Lung (tissue), 12 donors: ENCODE data around the gene C1RL. TPM values are rescaled to one million over a fixed set of nuclear protein-coding genes. Genes with fewer than 3 reads are reported as not detected.

Experiments used
- ATAC-seq: fragments of 200-7000 bp; cut with Tn5 transposase; one replicate; pipeline ENCODE4 v1.9.1; 2020; ENCODE audit warnings: moderate number of reproducible peaks; ENCODE audit not compliant: insufficient read depth, low FRiP score
- DNase-seq, 3 donors: peaks; one replicate each; pipeline ENCODE4 v3.0.0-alpha.2; 2013 to 2017
- H3K27ac ChIP-seq, 2 donors: one replicate each; pipeline ENCODE4 v1.5.1; 2013; ENCODE audit warnings: mild to moderate bottlenecking in 2 of 2, moderate library complexity in 2 of 2, control low read depth in 1 of 2, inconsistent platforms in 1 of 2, low read depth in 1 of 2, low read length in 1 of 2
- H3K27me3 ChIP-seq, 3 donors: one replicate each; pipeline ENCODE4 v1.5.1; 2013; ENCODE audit warnings: low read length in 2 of 3; ENCODE audit not compliant: control insufficient read depth in 3 of 3, insufficient read depth in 3 of 3
- H3K36me3 ChIP-seq, 4 donors: one replicate each; pipeline ENCODE4 v1.5.1; 2013; ENCODE audit warnings: low read length in 4 of 4, mild to moderate bottlenecking in 1 of 4, moderate library complexity in 1 of 4; ENCODE audit not compliant: control insufficient read depth in 4 of 4, insufficient read depth in 4 of 4
- H3K4me1 ChIP-seq, 5 donors: one replicate each; pipeline ENCODE4 v1.5.1; 2013; ENCODE audit warnings: low read length in 5 of 5, mild to moderate bottlenecking in 2 of 5, moderate library complexity in 1 of 5; ENCODE audit not compliant: control insufficient read depth in 5 of 5, insufficient read depth in 5 of 5
- H3K4me3 ChIP-seq: one replicate; pipeline ENCODE4 v1.5.1; 2013; ENCODE audit warnings: mild to moderate bottlenecking, control low read depth, moderate library complexity
- H3K9ac ChIP-seq, 2 donors: one replicate each; pipeline ENCODE4 v1.5.1; 2013; ENCODE audit warnings: low read length in 2 of 2, control low read depth in 1 of 2; ENCODE audit not compliant: insufficient read depth in 1 of 2
- H3K9me3 ChIP-seq, 4 donors: one replicate each; pipeline ENCODE4 v1.5.1; 2013; ENCODE audit warnings: low read length in 3 of 4, mild to moderate bottlenecking in 1 of 4, moderate library complexity in 1 of 4; ENCODE audit not compliant: control insufficient read depth in 4 of 4, insufficient read depth in 3 of 4
- WGBS, 2 donors: extraction: QIAGEN DNeasy Blood & Tissue Kit; methylation state at CpG; one replicate each; pipeline ENCODE4 v1.1.7; 2013; 5-methylcytosine and 5-hydroxymethylcytosine counted together
- polyA plus RNA-seq, 2 donors: library from polyadenylated mRNA; stranded (reverse); fragments of 200-250 nt; gene quantifications; one replicate each; pipeline ENCODE4 v1.2.1, GENCODE V29; 2013
- total RNA-seq, 2 donors: library from RNA; depleted of rRNA in 1 of 2; stranded (reverse); fragments of >200 nt in 1 of 2; gene quantifications; one replicate each; pipeline ENCODE4 v1.2.1, GENCODE V29; 2014 to 2021
- TF ChIP-seq, protein P1 (sequence below): IDR thresholded peaks from 2 replicates; pipeline ENCODE4 v1.5.1; 2012; ENCODE audit warnings: mild to moderate bottlenecking; ENCODE audit errors: control extremely low read depth, extremely low read depth
- donor health status: control.
- donor health status: control.
- donor health status: Bipolar disorder and iron deficiency.
- donor health status: healthy.
- donor health status: DM: yes; HTN: yes; CAD: no.

The C1RL gene
- total and polyA plus RNA-seq, 4 donors: 60.5 to 116 (median 86.5) TPM

DNA sequence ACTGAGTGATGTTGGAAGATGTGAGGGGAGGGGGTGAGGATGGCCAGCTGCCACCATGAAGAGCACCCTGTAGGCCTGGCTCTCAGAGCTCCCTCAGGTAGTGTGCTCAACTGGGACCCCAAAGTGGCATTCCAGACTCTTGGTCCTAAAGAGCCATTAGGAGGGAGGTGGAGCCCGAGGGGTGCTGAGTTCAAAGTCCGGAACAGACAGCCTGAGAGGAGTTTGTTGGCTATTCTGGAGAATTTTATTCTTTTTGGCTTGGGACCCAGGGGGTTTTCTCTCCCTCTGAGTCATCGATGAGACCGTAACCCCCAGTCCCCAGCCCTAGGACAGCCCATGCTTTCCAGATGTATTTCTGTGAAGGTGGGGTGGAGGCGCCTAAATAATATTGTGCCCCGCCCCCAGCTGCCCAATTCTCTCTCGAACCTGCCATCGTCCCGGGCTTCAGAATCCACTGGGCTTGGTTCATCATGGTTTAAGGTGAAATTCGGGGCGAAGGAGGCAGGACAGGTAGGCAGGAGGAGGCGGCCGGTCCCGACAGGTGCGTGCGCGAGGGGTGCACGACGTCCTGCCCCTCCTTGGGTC lies 20.4 kb upstream of the C1RL start:
- DNase-seq: no peak
- no peak for ATAC-seq
- H3K9ac ChIP-seq: peak overlapping the region; percentile 63 to 66
- no peaks in the 10 kb centered on the region for H3K9me3 ChIP-seq
- H3K4me1 ChIP-seq: peaks cover 0 to 21% (median 17%) of the 10 kb centered on the region in 5 donors
- peaks cover 0 to 3% (median 2%) of the 10 kb centered on the region in 3 donors for H3K27me3 ChIP-seq
- peaks cover 0 to 4% (median 2%) of the 10 kb centered on the region in 4 donors for H3K36me3 ChIP-seq
- WGBS, 2 donors: 6 to 10% methylated on average over 19 of the region's 19 CpGs
- TF ChIP-seq, protein P1, sequence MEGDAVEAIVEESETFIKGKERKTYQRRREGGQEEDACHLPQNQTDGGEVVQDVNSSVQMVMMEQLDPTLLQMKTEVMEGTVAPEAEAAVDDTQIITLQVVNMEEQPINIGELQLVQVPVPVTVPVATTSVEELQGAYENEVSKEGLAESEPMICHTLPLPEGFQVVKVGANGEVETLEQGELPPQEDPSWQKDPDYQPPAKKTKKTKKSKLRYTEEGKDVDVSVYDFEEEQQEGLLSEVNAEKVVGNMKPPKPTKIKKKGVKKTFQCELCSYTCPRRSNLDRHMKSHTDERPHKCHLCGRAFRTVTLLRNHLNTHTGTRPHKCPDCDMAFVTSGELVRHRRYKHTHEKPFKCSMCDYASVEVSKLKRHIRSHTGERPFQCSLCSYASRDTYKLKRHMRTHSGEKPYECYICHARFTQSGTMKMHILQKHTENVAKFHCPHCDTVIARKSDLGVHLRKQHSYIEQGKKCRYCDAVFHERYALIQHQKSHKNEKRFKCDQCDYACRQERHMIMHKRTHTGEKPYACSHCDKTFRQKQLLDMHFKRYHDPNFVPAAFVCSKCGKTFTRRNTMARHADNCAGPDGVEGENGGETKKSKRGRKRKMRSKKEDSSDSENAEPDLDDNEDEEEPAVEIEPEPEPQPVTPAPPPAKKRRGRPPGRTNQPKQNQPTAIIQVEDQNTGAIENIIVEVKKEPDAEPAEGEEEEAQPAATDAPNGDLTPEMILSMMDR: no peak
- peak overlapping the region in 1 of 2 donors; percentile 48 for H3K27ac ChIP-seq
- H3K4me3 ChIP-seq: peak overlapping the region; percentile 33

DNA sequence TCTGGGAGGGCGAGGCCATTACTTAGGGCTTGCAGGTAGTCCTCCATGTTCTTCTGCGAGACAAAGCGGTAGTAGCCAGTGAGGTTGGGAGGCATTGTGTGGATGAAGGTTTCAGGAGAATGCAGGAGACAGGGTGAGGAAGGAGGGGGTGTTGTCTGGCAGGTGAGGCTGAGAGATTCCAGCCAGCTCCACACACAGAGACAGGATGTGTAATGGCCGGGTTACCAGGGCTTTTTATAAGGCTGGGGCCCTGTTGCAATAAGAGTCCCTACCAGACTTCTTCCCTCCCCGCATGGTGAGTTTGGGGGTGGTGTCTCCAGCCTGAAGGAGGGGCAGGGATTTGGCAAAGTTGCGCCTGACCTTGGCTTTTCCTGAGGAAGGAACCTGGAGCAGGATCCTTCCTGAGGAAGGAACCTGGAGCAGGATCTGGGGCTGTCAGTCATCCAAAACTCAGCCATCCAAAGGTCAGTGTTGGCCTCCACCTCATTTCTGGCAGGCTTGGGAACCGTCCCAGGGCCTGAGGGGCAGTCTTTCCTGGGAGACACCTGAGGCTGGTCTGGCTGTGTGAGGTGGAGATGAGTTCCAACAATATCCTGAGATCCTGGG lies 19.8 kb upstream of the C1RL start, which contains the start of gene RBP5:
RBP5 (minus strand) TSS at position 209 of the 606 bp plus-strand sequence; CDS start at position 95, 114 bp downstream.
- ATAC-seq (no peak), DNase-seq (no peak)
- Histone ChIP-seq H3K9ac (peak within 1 kb of the TSS; percentile 63 to 66), H3K27ac (peak within 1 kb of the TSS in 1 of 2 donors; percentile 48), H3K27me3 (peaks cover 0 to 3% (median 2%) of the 10 kb centered on the region in 3 donors), H3K9me3 (no peaks in the 10 kb centered on the region), H3K4me1 (peaks cover 0 to 21% (median 18%) of the 10 kb centered on the region in 5 donors), H3K36me3 (peaks cover 0 to 3% (median 0%) of the 10 kb centered on the region in 4 donors), H3K4me3 (peak within 1 kb of the TSS; percentile 33)
- 62 to 68% methylated on average over 7 of the region's 7 CpGs for WGBS, 2 donors
- TF ChIP-seq, protein P1: no peak

DNA sequence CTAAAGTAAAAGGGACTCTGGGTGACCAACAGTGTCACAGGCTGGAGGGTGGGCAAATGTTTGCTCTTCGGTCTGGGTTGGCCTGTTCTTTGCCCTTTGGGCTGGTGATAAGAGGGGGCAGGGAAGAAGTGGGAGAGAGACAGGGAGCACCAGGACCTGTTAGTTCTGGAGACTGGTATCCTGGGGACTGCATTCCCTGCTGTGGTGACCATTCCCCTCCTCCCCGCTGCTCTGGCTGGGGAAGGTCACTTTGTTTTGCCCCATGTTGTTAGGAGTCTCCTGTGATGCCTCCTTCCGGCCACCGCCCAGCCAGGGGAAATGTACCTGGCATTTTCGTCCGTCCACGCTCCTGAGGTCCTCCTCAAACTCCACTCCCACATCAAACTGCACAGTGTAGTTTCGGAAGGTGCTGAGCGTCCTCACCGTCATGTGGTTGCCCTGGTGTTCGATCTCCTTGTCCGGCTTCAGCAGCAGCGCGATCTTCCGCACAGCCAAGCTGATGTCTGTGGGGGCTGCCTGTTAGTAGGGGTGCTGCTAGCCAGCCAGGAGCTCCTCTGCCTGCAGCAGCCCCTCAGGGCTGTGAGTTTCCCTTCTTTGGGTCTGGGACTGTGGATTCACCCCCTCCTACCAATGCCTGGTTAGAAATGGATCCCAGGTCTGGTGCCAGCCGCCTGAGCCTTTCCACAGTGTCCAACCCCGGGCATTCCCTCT lies 19.1 kb upstream of the C1RL start:
- Histone ChIP-seq H3K27ac (no peak overlapping the region), H3K4me3 (no peak overlapping the region)
- DNase-seq: no peak

More for the DNA sequence above, 19.1 kb upstream of the C1RL start:
- Histone ChIP-seq H3K4me1 (peaks cover 0 to 24% (median 21%) of the 10 kb centered on the region in 5 donors), H3K36me3 (no peaks in the 10 kb centered on the region), H3K9me3 (no peaks in the 10 kb centered on the region), H3K9ac (no peak overlapping the region), H3K27me3 (peaks cover 0 to 3% (median 2%) of the 10 kb centered on the region in 3 donors)
- no peak for ATAC-seq
- TF ChIP-seq, protein P1: no peak
- WGBS, 2 donors: 81 to 89% methylated on average over 17 of the region's 17 CpGs
